ENCODE measurements around the gene MPLKIP.
"Not testable (repeated sequence)": the region's sequence is repeated elsewhere in the genome, so short reads cannot be mapped to it uniquely, and the experiment has no call there.

MPLKIP gene

GRCh38 chr7:40134428-40135316 is at the start of gene MPLKIP, which contains the start of gene SUGCT:
MPLKIP (minus strand) TSS chr7:40134622; CDS start chr7:40134567, 55 bp downstream.
SUGCT (plus strand) TSS chr7:40135005.
- peak; percentile 82 for DNase-seq

- no peak for DNase-seq
Measured at GRCh38 chr7:40182452-40182851, 48.0 kb upstream of the MPLKIP start.

GRCh38 chr7:40177071-40177470 is 42.6 kb upstream of the MPLKIP start:
- no peak for DNase-seq

- DNase-seq: no peak
Measured at GRCh38 chr7:40175725-40176510, 41.5 kb upstream of the MPLKIP start.

- not testable (repeated sequence) for DNase-seq
Measured at GRCh38 chr7:40175256-40175655, 40.8 kb upstream of the MPLKIP start.

GRCh38 chr7:40173121-40173520 is 38.7 kb upstream of the MPLKIP start:
- not testable (repeated sequence) for DNase-seq

- DNase-seq: not testable (repeated sequence)
Measured at GRCh38 chr7:40168266-40168665, 33.8 kb upstream of the MPLKIP start.

- no peak for DNase-seq
Measured at GRCh38 chr7:40167291-40167690, 32.9 kb upstream of the MPLKIP start.

- DNase-seq: no peak
Measured at GRCh38 chr7:40165216-40165615, 30.8 kb upstream of the MPLKIP start.

- no peak for DNase-seq
Measured at GRCh38 chr7:40162516-40162915, 28.1 kb upstream of the MPLKIP start.

GRCh38 chr7:40156988-40157387 is 22.6 kb upstream of the MPLKIP start:
- DNase-seq: no peak

GRCh38 chr7:40151504-40151903 is 17.1 kb upstream of the MPLKIP start:
- DNase-seq: no peak

- DNase-seq: no peak
Measured at GRCh38 chr7:40148671-40149070, 14.2 kb upstream of the MPLKIP start.

- not testable (repeated sequence) for DNase-seq
Measured at GRCh38 chr7:40148247-40148580, 13.8 kb upstream of the MPLKIP start.

GRCh38 chr7:40147371-40148246 is 13.2 kb upstream of the MPLKIP start:
- no peak for DNase-seq

- not testable (repeated sequence) for DNase-seq
Measured at GRCh38 chr7:40145596-40146130, 11.2 kb upstream of the MPLKIP start.

GRCh38 chr7:40141916-40142315 is 7.5 kb upstream of the MPLKIP start:
- DNase-seq: not testable (repeated sequence)

GRCh38 chr7:40139891-40140290 is 5.5 kb upstream of the MPLKIP start:
- not testable (repeated sequence) for DNase-seq

- no peak for DNase-seq
Measured at GRCh38 chr7:40138973-40139372, 4.6 kb upstream of the MPLKIP start.

- no peak for DNase-seq
Measured at GRCh38 chr7:40137563-40137962, 3.1 kb upstream of the MPLKIP start.

- DNase-seq: no peak
Measured at GRCh38 chr7:40135317-40135610, 842 bp upstream of the MPLKIP start.

GRCh38 chr7:40133561-40134427 is 628 bp downstream of the MPLKIP start:
- no peak for DNase-seq

Data from NCI-H1694 (cell line).